Gastroesophageal sphincter (tissue), 3 donors: ENCODE data around the gene NTHL1.

Experiments
- CTCF ChIP-seq, 4 experiments: fragments of 200-600 bp in 2 of 4; fragments of 450-650 bp in 2 of 4; sonication (generic) in 1 of 4; IDR thresholded peaks; one replicate each; pipeline ENCODE4 v1.5.1; 2017 to 2019; ENCODE audit warnings: antibody characterized with exemption in 4 of 4, mild to moderate bottlenecking in 2 of 4, moderate library complexity in 2 of 4
- POLR2AphosphoS5 ChIP-seq: sonication (generic); formaldehyde crosslinking; IDR thresholded peaks from one replicate; pipeline ENCODE4 v1.6.1; 2017; ENCODE audit warnings: antibody characterized with exemption

GRCh38 chr16:1991135-1991551, 56.5 kb downstream of the NTHL1 start:
- TF ChIP-seq CTCF (IDR thresholded peaks at IDR 0.05) (no peak), POLR2AphosphoS5 (no peak)
